GM21447 (cell line): ENCODE measurements around the gene NCOA5.

Experiments used
- ATAC-seq: cut with Tn5 transposase; IDR thresholded peaks from one replicate; pipeline ENCODE4 v1.9.1; 2021; ENCODE audit not compliant: unreplicated experiment

Gene NCOA5

GRCh38 chr20:46089417-46090388, at the start of gene NCOA5:
Gene NCOA5 (minus strand): TSS chr20:46089962. CDS start chr20:46079424, 10,538 bp downstream.
- peak; percentile 72 for ATAC-seq

GRCh38 chr20:46139266-46139889, 49.6 kb upstream of the NCOA5 start:
- ATAC-seq = no peak

DNA sequence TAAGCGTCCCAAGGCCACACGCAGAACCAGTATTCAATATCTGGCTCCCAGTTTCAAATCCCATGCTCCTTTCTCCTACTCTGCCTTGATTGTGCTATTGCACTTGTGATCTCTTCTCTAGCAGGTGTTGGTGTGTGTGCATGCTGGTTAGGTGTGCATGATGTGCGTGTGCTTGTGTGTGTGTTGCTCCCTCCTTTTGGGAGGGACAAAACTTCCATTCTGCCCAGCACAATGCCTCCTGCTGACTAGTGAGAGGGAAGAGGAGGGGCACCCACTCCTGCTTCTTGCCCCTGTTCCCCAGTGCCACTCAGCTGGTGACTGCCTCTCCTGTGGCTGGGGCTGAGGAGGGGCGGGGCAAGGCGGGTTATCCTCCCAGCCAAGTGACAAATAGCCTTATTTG, 48.1 kb upstream of the NCOA5 start:
- ATAC-seq = no peak

- ATAC-seq = no peak
These were observed 46.3 kb upstream of the NCOA5 start for GRCh38 chr20:46135856-46136633.

DNA sequence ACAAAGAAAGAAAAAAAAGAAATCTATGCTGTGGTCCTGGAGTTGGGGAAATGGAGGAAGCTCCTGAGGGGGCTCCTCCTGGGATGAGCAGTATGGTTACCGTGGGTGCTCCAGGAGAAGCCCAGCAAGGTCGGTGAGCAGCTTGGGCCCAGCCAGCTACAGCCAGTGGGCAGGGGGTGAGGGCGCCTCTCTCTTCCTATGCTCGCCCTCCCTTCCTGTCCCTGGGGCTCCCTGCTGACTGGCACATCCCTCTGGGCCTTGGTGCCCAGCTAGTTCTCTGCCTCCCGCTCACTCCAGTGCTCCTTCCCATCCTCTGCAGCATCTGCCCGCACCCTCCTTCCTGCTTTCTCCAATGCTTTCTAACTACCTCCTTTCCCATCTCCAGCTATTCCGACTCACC, 45.0 kb upstream of the NCOA5 start:
- ATAC-seq = no peak

- no peak for ATAC-seq
These were observed 44.3 kb upstream of the NCOA5 start for GRCh38 chr20:46133886-46134654.

GRCh38 chr20:46132705-46133120, 43.0 kb upstream of the NCOA5 start:
- no peak for ATAC-seq

GRCh38 chr20:46131396-46131795, 41.6 kb upstream of the NCOA5 start:
- no peak for ATAC-seq

GRCh38 chr20:46130534-46130933, 40.8 kb upstream of the NCOA5 start:
- no peak for ATAC-seq

- no peak for ATAC-seq
These were observed 40.3 kb upstream of the NCOA5 start for GRCh38 chr20:46129955-46130481.

DNA sequence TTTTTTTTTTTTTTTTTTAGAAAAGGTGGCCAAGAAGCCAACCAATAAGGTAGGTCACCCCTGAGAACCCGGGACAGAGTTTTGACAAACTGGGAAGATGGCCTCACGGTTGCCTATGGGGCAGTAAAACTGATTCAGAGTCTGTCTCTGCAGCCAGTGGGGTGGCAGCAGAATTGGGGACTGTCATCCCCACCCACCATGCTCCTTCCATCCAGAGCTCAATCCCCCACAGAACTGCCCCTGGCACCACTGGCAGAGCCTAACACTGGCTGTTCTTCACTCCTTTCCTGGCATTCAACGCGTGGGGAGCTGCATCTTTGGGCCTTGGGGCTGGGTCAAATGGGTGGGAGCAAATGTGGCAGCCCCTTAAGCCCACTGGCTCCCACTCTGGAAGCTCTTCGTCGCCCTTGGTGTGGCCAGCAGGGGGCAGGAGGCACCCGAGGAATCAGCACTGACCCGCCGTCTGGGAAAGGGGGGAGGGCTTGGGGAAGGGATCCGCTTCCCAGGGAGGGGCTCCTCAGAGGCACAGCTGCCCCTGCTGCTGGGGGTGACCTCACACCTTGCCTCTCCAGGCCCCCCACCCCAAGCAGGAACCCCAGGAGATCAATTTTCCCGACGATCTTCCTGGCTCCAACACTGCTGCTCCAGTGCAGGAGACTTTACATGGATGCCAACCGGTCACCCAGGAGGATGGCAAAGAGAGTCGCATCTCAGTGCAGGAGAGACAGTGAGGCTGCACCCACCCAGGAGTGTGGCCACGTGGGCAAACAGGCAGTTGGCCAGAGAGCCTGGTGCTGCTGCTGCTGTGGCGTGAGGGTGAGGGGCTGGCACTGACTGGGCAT, 38.8 kb upstream of the NCOA5 start:
- ATAC-seq = no peak

DNA sequence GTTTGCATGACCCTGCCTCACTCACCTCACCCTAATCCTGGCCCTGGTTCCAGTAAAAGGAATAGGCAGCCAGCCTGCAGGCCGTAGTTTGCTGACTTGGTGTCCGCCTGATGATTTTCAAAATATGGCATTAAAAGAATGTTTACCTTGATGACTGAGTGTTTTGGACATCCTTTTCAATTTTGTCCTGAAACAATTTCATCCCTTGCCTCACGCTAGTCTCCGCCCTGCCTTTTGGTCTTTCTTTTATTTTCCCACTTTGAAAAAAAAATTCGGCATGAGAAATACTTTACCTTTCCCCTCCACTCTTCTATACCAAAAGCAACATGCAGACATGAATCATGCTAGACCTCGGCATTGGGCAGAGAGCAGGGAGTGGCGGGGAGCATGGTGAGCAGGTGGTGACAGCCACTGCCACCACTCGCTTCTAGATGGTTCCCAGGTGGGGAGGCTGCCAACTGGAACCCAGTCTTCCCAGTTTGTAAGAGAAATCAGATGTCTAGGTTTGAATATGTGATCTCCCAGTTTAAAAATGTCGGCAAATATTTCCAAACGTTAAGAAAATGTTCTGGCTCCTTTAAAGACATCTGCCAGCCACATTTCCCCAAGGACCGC, 37.7 kb upstream of the NCOA5 start:
- ATAC-seq = no peak

- ATAC-seq = no peak
These were observed 36.8 kb upstream of the NCOA5 start for GRCh38 chr20:46126440-46127056.

GRCh38 chr20:46123482-46124245, 33.9 kb upstream of the NCOA5 start:
- no peak for ATAC-seq

GRCh38 chr20:46122516-46123481, 33.0 kb upstream of the NCOA5 start:
- no peak for ATAC-seq

- no peak for ATAC-seq
These were observed 32.3 kb upstream of the NCOA5 start for GRCh38 chr20:46122071-46122470.
